IMR-90 (cell line): ENCODE measurements around the gene KDM1A. TPM values are rescaled to one million over a fixed set of nuclear protein-coding genes. Genes with fewer than 3 reads are reported as not detected.

ENCODE experiments used
- ATAC-seq: fragments of 200-7000 bp; cut with Tn5 transposase; 2 replicates; pipeline ENCODE4 v1.9.1; 2020; ENCODE audit warnings: low read depth, mild to moderate bottlenecking, moderate library complexity
- BruUV-seq: library from RNA; stranded (reverse); fragments of 400-500 nt; replicated peaks from 2 replicates; lab custom pipeline; 2021; lab: Mats Ljungman, UMichigan
- CTCF ChIA-PET: fragments of 300-600 bp; formaldehyde crosslinking; extraction: SDS; loops from one replicate; lab custom pipeline; 2021; ENCODE audit warnings: antibody characterized with exemption; lab: Yijun Ruan, JAX
- POLR2A ChIA-PET: fragments of 300-600 bp; sonication (Branson Sonifier 250); formaldehyde crosslinking; loops from one replicate; lab custom pipeline; 2022; ENCODE audit warnings: antibody characterized with exemption; ENCODE audit not compliant: unreplicated experiment; lab: Charles Lee
- DNase-seq: peaks from one replicate; pipeline ENCODE4 v3.0.0; 2013
- H2AFZ ChIP-seq: replicated peaks from 2 replicates; pipeline ENCODE3; 2013; ENCODE audit warnings: low read length, mild to moderate bottlenecking; ENCODE audit not compliant: poor library complexity
- H2AK5ac ChIP-seq: 2 replicates; pipeline ENCODE4 v1.6.1; 2013; ENCODE audit warnings: low read depth, low read length, inconsistent platforms
- H2AK9ac ChIP-seq: replicated peaks from 2 replicates; pipeline ENCODE3; 2013; ENCODE audit warnings: mild to moderate bottlenecking, low read depth, low read length, moderate library complexity; ENCODE audit not compliant: poor library complexity
- H2BK120ac ChIP-seq: 2 replicates; pipeline ENCODE4 v1.6.1; 2013; ENCODE audit warnings: low read depth, low read length, inconsistent platforms
- H2BK15ac ChIP-seq: 3 replicates; pipeline ENCODE4 v1.6.1; 2013; ENCODE audit warnings: low read depth, low read length, inconsistent platforms
- H2BK20ac ChIP-seq: 2 replicates; pipeline ENCODE4 v1.6.1; 2013; ENCODE audit warnings: low read depth, mild to moderate bottlenecking, inconsistent platforms, low read length, moderate library complexity
- H2BK5ac ChIP-seq: 2 replicates; pipeline ENCODE4 v1.6.1; 2013; ENCODE audit warnings: mild to moderate bottlenecking, low read depth, low read length, inconsistent platforms; ENCODE audit not compliant: poor library complexity, severe bottlenecking
- H3K14ac ChIP-seq: replicated peaks from 2 replicates; pipeline ENCODE4 v1.6.1; 2013; ENCODE audit warnings: low read depth, low read length, inconsistent platforms
- H3K18ac ChIP-seq: 2 replicates; pipeline ENCODE4 v1.6.1; 2013; ENCODE audit warnings: low read depth, low read length, control low read depth
- H3K23ac ChIP-seq: 2 replicates; pipeline ENCODE4 v1.6.1; 2013; ENCODE audit warnings: low read depth, low read length, inconsistent platforms
- H3K27ac ChIP-seq: 2 replicates; pipeline ENCODE4 v1.5.1; 2013; ENCODE audit warnings: mild to moderate bottlenecking, control low read depth, low read length; ENCODE audit not compliant: insufficient read depth
- H3K27me3 ChIP-seq: 2 replicates; pipeline ENCODE4 v1.6.1; 2013; ENCODE audit warnings: low read length; ENCODE audit not compliant: control insufficient read depth, insufficient read depth
- H3K36me3 ChIP-seq: 2 replicates; pipeline ENCODE4 v1.6.1; 2013; ENCODE audit warnings: low read length, mixed read lengths; ENCODE audit not compliant: control insufficient read depth, insufficient read depth
- H3K4ac ChIP-seq: 2 replicates; pipeline ENCODE4 v1.6.1; 2013; ENCODE audit warnings: low read depth, low read length, inconsistent platforms
- H3K4me1 ChIP-seq: 2 replicates; pipeline ENCODE4 v1.6.1; 2013; ENCODE audit warnings: low read length, mixed read lengths; ENCODE audit not compliant: control insufficient read depth, insufficient read depth
- H3K4me2 ChIP-seq: 2 replicates; pipeline ENCODE4 v1.6.1; 2013; ENCODE audit warnings: low read depth, mild to moderate bottlenecking, control low read depth, low read length, moderate library complexity
- H3K4me3 ChIP-seq: 2 replicates; pipeline ENCODE4 v1.5.1; 2013; ENCODE audit warnings: low read depth, mild to moderate bottlenecking, control low read depth, low read length, moderate library complexity; ENCODE audit not compliant: insufficient read depth
- H3K56ac ChIP-seq: 2 replicates; pipeline ENCODE4 v1.6.1; 2013; ENCODE audit warnings: low read length, inconsistent platforms; ENCODE audit not compliant: insufficient read depth; ENCODE audit errors: extremely low read depth
- H3K79me1 ChIP-seq, 2 experiments: 2 replicates each; pipeline ENCODE4 v1.6.1; 2013; ENCODE audit warnings: low read length in 2 of 2, inconsistent platforms in 1 of 2, low read depth in 1 of 2
- H3K9ac ChIP-seq: 2 replicates; pipeline ENCODE4 v1.6.1; 2013; ENCODE audit warnings: low read depth, low read length, control low read depth
- H3K9me1 ChIP-seq: 2 replicates; pipeline ENCODE4 v1.6.1; 2013; ENCODE audit warnings: low read length, inconsistent platforms; ENCODE audit not compliant: insufficient read depth
- H3K9me3 ChIP-seq: 2 replicates; pipeline ENCODE4 v1.6.1; 2013; ENCODE audit warnings: low read length; ENCODE audit not compliant: control insufficient read depth, insufficient read depth
- H4K20me1 ChIP-seq: 2 replicates; pipeline ENCODE4 v1.6.1; 2013; ENCODE audit warnings: low read length, inconsistent platforms; ENCODE audit not compliant: insufficient read depth
- H4K5ac ChIP-seq: 2 replicates; pipeline ENCODE4 v1.6.1; 2013; ENCODE audit warnings: mild to moderate bottlenecking, low read depth, low read length, control low read depth
- H4K8ac ChIP-seq, 2 experiments: 2 replicates each; pipeline ENCODE4 v1.6.1; 2013; ENCODE audit warnings: low read depth in 2 of 2, low read length in 2 of 2, control low read depth in 1 of 2, inconsistent platforms in 1 of 2
- H4K91ac ChIP-seq: 2 replicates; pipeline ENCODE4 v1.6.1; 2013; ENCODE audit warnings: low read depth, low read length, inconsistent platforms; ENCODE audit not compliant: insufficient read depth
- MAFK ChIP-seq: IDR thresholded peaks from 2 replicates; pipeline ENCODE4 v1.6.1; 2012; ENCODE audit warnings: low read depth, low read length, improper control_type of control experiment
- RAD21 ChIP-seq: IDR thresholded peaks from 2 replicates; pipeline ENCODE4 v1.6.1; 2012; ENCODE audit warnings: low read length, improper control_type of control experiment
- WGBS, 2 experiments: methylation state at CpG; one replicate each; pipeline versions ENCODE4 v1.1.5 to v1.1.7; 2013; ENCODE audit warnings: missing lambda C conversion rate in 2 of 2; ENCODE audit not compliant: insufficient read length in 1 of 2; ENCODE audit errors: extremely low coverage in 2 of 2; 5-methylcytosine and 5-hydroxymethylcytosine counted together
- dilution Hi-C: fragments of 300-500 bp; cut with HindIII; formaldehyde crosslinking; loops from one replicate; pipeline ENCODE4 v1.14.3; 2018; ENCODE audit warnings: low sequenced_read_pairs; ENCODE audit not compliant: unreplicated experiment
- in situ Hi-C: fragments of 300-500 bp; cut with MboI; formaldehyde crosslinking; loops from 3 replicates; pipeline ENCODE4 v1.14.3; 2019; ENCODE audit warnings: low sequenced_read_pairs, inconsistent platforms, mixed read lengths
- intact Hi-C: fragments of 100-400 bp; cut with micrococcal nuclease; formaldehyde crosslinking; loops from 2 replicates; pipeline ENCODE4 v1.10.0; 2022
- polyA plus RNA-seq, 3 experiments: library from polyadenylated mRNA; depleted of rRNA; stranded (reverse); fragments of >200 nt; gene quantifications; 2 replicates each; pipeline ENCODE4 v1.2.3, GENCODE V29; 2012; ENCODE audit warnings: low replicate concordance in 1 of 3
- total RNA-seq: library from RNA; depleted of rRNA; stranded (reverse); fragments of >200 nt; gene quantifications from 2 replicates; pipeline ENCODE4 v1.2.3, GENCODE V29; 2012

KDM1A gene
- total and polyA plus RNA-seq, 2 of the 4 experiments (the other 2 are of a cell fraction), result 58.7 to 104 TPM

GRCh38 chr1:23111600-23112535 lies 92.6 kb downstream of the KDM1A start:
- in situ Hi-C loops, result no loop called here
- CTCF ChIA-PET, result no interaction called here

More at GRCh38 chr1:23111600-23112535, 92.6 kb downstream of the KDM1A start:
- Histone ChIP-seq H2BK15ac (no peak overlapping the region), H2BK20ac (no peak overlapping the region), H2AFZ (no peak overlapping the region), H3K27ac (peak overlapping the region; percentile 1; the same call in 1 of the 2 replicates), H3K27me3 (no peaks in the 10 kb centered on the region), H2AK9ac (no peak overlapping the region), H4K5ac (no peak overlapping the region), H3K9me1 (peaks cover 26% of the 10 kb centered on the region), H4K20me1 (peaks cover 68% of the 10 kb centered on the region), H3K79me1 (peaks cover 26 to 83% of the 10 kb centered on the region in 2 experiments), H3K9me3 (no peaks in the 10 kb centered on the region), H3K4me1 (peaks cover 11% of the 10 kb centered on the region), H2BK120ac (no peak overlapping the region), H3K36me3 (peaks cover 6% of the 10 kb centered on the region), H3K4me3 (no peak overlapping the region), H4K8ac (peak overlapping the region in 1 of 2 experiments; percentile 41; a peak in 1 of 4 replicates), H2AK5ac (peak overlapping the region; percentile 8; the same call in 1 of the 2 replicates), H3K9ac (no peak overlapping the region), H3K56ac (no peak overlapping the region), H4K91ac (no peak overlapping the region), H3K23ac (peak overlapping the region; percentile 32; the same call in 1 of the 2 replicates), H3K4me2 (peak overlapping the region; percentile 28), H3K4ac (peak overlapping the region; percentile 62), H2BK5ac (peak overlapping the region; percentile 43), H3K18ac (no peak overlapping the region), H3K14ac (peak overlapping the region; percentile 16)
- dilution Hi-C loops (no loop called here), intact Hi-C loops (no loop called here)
- WGBS, 2 experiments, result 100% methylated on average over 1 of the region's 6 CpGs; no CpG with 5 or more reads in 1 of the 2 experiments
- no TSS peak for BruUV-seq
- DNase-seq (peak; percentile 43), ATAC-seq (peak; percentile 54)
- TF ChIP-seq MAFK, result peak; percentile 31
- TF ChIP-seq RAD21, result no peak
- POLR2A ChIA-PET, result no interaction called here
